SK-N-SH (cell line): ENCODE results near the gene RASGEF1B. TPM values are rescaled to one million over a fixed set of nuclear protein-coding genes. Genes with fewer than 3 reads are reported as not detected.

ENCODE experiments used
- CTCF ChIA-PET: fragments of 300-600, 350-600 bp; formaldehyde crosslinking; extraction: SDS; loops from one replicate; lab custom pipeline; 2021; lab: Yijun Ruan, JAX
- POLR2A ChIA-PET: fragments of 350-600 bp; sonication (Branson Sonifier 250); formaldehyde crosslinking; extraction: SDS; loops from one replicate; lab custom pipeline; 2020; ENCODE audit warnings: antibody characterized with exemption, inconsistent platforms; lab: Yijun Ruan, JAX
- DNase-seq: peaks from one replicate; pipeline ENCODE4 v3.0.0; 2012
- H2AFZ ChIP-seq: fragments of 200-600 bp; sonication (generic); 2 replicates; pipeline ENCODE4 v1.8.1; 2016; ENCODE audit warnings: antibody characterized with exemption, mild to moderate bottlenecking, low read depth
- H3F3A ChIP-seq: fragments of 200-600 bp; sonication (generic); replicated peaks from 2 replicates; pipeline ENCODE3; 2016; ENCODE audit warnings: antibody characterized with exemption, mild to moderate bottlenecking; ENCODE audit not compliant: insufficient read depth
- H3K27ac ChIP-seq, 2 experiments: fragments of 200-500 bp in 1 of 2; fragments of 200-600 bp in 1 of 2; sonication (Bioruptor generic) in 1 of 2; sonication (generic), shearing (Covaris generic) in 1 of 2; 2 replicates each; pipeline versions ENCODE4 v1.5.1 to v1.6.1; 2014 to 2016; ENCODE audit warnings: low read depth in 2 of 2, inconsistent platforms in 1 of 2, low read length in 1 of 2, mild to moderate bottlenecking in 1 of 2, mixed read lengths in 1 of 2
- H3K27me3 ChIP-seq: fragments of 200-600 bp; sonication (generic), shearing (Covaris generic); 2 replicates; pipeline ENCODE4 v1.6.1; 2016; ENCODE audit warnings: mixed run types; ENCODE audit not compliant: insufficient read depth
- H3K36me3 ChIP-seq, 2 experiments: fragments of 200-500 bp in 1 of 2; fragments of 200-600 bp in 1 of 2; sonication (Bioruptor generic) in 1 of 2; sonication (generic) in 1 of 2; replicated peaks in 1 of 2; 2 replicates each; pipeline versions ENCODE3 to v1.5.1; 2014 to 2016; ENCODE audit warnings: low read length in 1 of 2, mild to moderate bottlenecking in 1 of 2; ENCODE audit not compliant: insufficient read depth in 2 of 2, control insufficient read depth in 1 of 2
- H3K4me1 ChIP-seq, 2 experiments: fragments of 200-500 bp in 1 of 2; fragments of 200-600 bp in 1 of 2; sonication (Bioruptor generic) in 1 of 2; sonication (generic), shearing (Covaris generic) in 1 of 2; 2 replicates each; pipeline versions ENCODE4 v1.5.1 to v1.6.1; 2014 to 2016; ENCODE audit warnings: low read depth in 1 of 2, low read length in 1 of 2, mixed run types in 1 of 2; ENCODE audit not compliant: insufficient read depth in 2 of 2, control insufficient read depth in 1 of 2
- H3K4me2 ChIP-seq: fragments of 200-600 bp; sonication (generic), shearing (Covaris generic); 2 replicates; pipeline ENCODE4 v1.6.1; 2017; ENCODE audit warnings: mixed run types
- H3K4me3 ChIP-seq, 2 experiments: fragments of 200-500 bp in 1 of 2; fragments of 200-600 bp in 1 of 2; sonication (Bioruptor generic) in 1 of 2; sonication (generic), shearing (Covaris generic) in 1 of 2; 2 replicates each; pipeline versions ENCODE4 v1.5.1 to v1.8.1; 2014 to 2016; ENCODE audit warnings: low read depth in 2 of 2, inconsistent platforms in 1 of 2, low read length in 1 of 2, mild to moderate bottlenecking in 1 of 2, mixed read lengths in 1 of 2, moderate library complexity in 1 of 2
- H3K79me2 ChIP-seq: fragments of 200-600 bp; sonication (generic); 2 replicates; pipeline ENCODE4 v1.8.1; 2017; ENCODE audit warnings: mild to moderate bottlenecking; ENCODE audit not compliant: insufficient read depth
- H3K9ac ChIP-seq: fragments of 200-600 bp; sonication (generic); 2 replicates; pipeline ENCODE4 v1.6.1; 2017; ENCODE audit warnings: mixed run types
- H3K9me2 ChIP-seq: fragments of 200-600 bp; sonication (generic); 2 replicates; pipeline ENCODE4 v1.6.1; 2017; ENCODE audit warnings: mixed run types
- H3K9me3 ChIP-seq: fragments of 200-600 bp; sonication (generic); 2 replicates; pipeline ENCODE4 v1.6.1; 2017; ENCODE audit warnings: mixed run types, mild to moderate bottlenecking, moderate library complexity
- H4K20me1 ChIP-seq: fragments of 200-600 bp; sonication (generic); 2 replicates; pipeline ENCODE4 v1.6.1; 2017; ENCODE audit warnings: mild to moderate bottlenecking, mixed run types; ENCODE audit not compliant: insufficient read depth
- ELF1 ChIP-seq: IDR thresholded peaks from 2 replicates; pipeline ENCODE4 v1.4.0; 2012
- FOXM1 ChIP-seq: IDR thresholded peaks from 2 replicates; pipeline ENCODE4 v1.4.0; 2012; ENCODE audit warnings: low read depth, mild to moderate bottlenecking
- GABPA ChIP-seq: IDR thresholded peaks from 2 replicates; pipeline ENCODE4 v1.4.0; 2012; ENCODE audit warnings: low read depth, mild to moderate bottlenecking
- GATA2 ChIP-seq: sonication (generic); formaldehyde crosslinking; IDR thresholded peaks from 2 replicates; pipeline ENCODE4 v1.5.0; 2020; ENCODE audit warnings: mild to moderate bottlenecking, missing genetic modification reagents
- IRF3 ChIP-seq: fragments of 150-350 bp; IDR thresholded peaks from 2 replicates; pipeline ENCODE4 v1.6.1; 2016; ENCODE audit warnings: mild to moderate bottlenecking, low read depth, low read length
- JUND ChIP-seq: IDR thresholded peaks from 2 replicates; pipeline ENCODE4 v1.4.0; 2012
- PBX3 ChIP-seq: IDR thresholded peaks from 2 replicates; pipeline ENCODE4; 2012
- RAD21 ChIP-seq: IDR thresholded peaks from 2 replicates; pipeline ENCODE4 v1.6.1; 2012; ENCODE audit warnings: mild to moderate bottlenecking, low read length
- RCOR1 ChIP-seq: fragments of 150-350 bp; IDR thresholded peaks from 2 replicates; pipeline ENCODE4 v1.6.1; 2017; ENCODE audit warnings: antibody characterized with exemption, low read length
- SMC3 ChIP-seq: IDR thresholded peaks from 2 replicates; pipeline ENCODE4 v1.6.1; 2012; ENCODE audit warnings: low read depth, low read length, improper control_type of control experiment
- TCF12 ChIP-seq: IDR thresholded peaks from 2 replicates; pipeline ENCODE4 v1.4.0; 2012
- TEAD4 ChIP-seq: IDR thresholded peaks from 2 replicates; pipeline ENCODE4 v1.4.0; 2012; ENCODE audit warnings: mild to moderate bottlenecking, borderline replicate concordance; ENCODE audit not compliant: insufficient read depth
- WGBS: methylation state at CpG from one replicate; pipeline ENCODE4 v1.1.6; 2017; ENCODE audit warnings: low lambda C conversion rate; 5-methylcytosine and 5-hydroxymethylcytosine counted together
- polyA plus RNA-seq, 3 experiments: library from polyadenylated mRNA; depleted of rRNA; stranded (reverse); fragments of >200 nt; gene quantifications; 2 replicates each; pipeline ENCODE4 v1.2.3, GENCODE V29; 2012
- TF ChIP-seq, protein P1 (sequence below): fragments of 200-600 bp; sonication (generic); IDR thresholded peaks from 2 replicates; pipeline ENCODE4 v1.6.1; 2017; ENCODE audit warnings: antibody characterized with exemption, mild to moderate bottlenecking, moderate library complexity
- TF ChIP-seq, protein P2 (sequence below): IDR thresholded peaks from 2 replicates; pipeline ENCODE4 v1.6.1; 2012; ENCODE audit warnings: mild to moderate bottlenecking, low read depth, low read length, moderate library complexity

RASGEF1B gene
- polyA plus RNA-seq, 1 of the 3 experiments (the other 2 are of a cell fraction), result not detected

- peak overlapping the region in 1 of 2 experiments; percentile 40; a peak in 1 of 4 replicates for H3K4me3 ChIP-seq
- DNase-seq, result peak; percentile 47
Observed at GRCh38 chr4:81405900-81406401, 65.8 kb downstream of the RASGEF1B start.

DNA sequence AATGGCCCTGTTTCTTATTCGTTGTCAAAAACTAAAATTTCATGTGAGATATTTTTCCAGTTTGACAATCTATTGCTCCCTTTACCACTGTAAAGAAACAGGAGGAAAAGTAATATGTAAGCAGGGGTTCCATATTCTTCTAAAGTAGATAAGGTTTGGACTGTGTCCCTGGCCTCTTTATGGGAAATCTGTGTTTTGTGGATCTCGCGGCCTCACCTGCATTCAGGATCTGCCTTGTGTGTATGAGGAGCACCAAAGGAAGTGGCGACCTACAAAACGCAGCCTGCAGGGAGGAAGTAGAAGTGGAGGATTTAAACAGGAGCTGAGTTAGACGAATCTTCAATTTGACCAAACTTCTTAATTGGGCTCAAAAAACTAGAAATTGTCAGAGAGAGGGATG, 67.0 kb downstream of the RASGEF1B start:
- CTCF ChIA-PET, result no interaction called here
- POLR2A ChIA-PET, result no interaction called here

More at GRCh38 chr4:81405900-81406401, 65.8 kb downstream of the RASGEF1B start:
- Histone ChIP-seq H3K4me2 (peak overlapping the region; percentile 41; the same call in 1 of the 2 replicates), H3K9me3 (no peaks in the 10 kb centered on the region), H3K4me1 (no peaks in the 10 kb centered on the region), H3K27ac (no peak overlapping the region), H3K36me3 (no peaks in the 10 kb centered on the region), H3K9me2 (no peaks in the 10 kb centered on the region), H4K20me1 (no peaks in the 10 kb centered on the region), H3F3A (no peaks in the 10 kb centered on the region), H3K79me2 (no peaks in the 10 kb centered on the region), H3K27me3 (peaks cover 9% of the 10 kb centered on the region; the same call in 1 of the 2 replicates), H3K9ac (no peak overlapping the region), H2AFZ (no peak overlapping the region; the same call in 1 of the 2 replicates)
- ChIA-PET POLR2A (no interaction called here), CTCF (interaction anchor here (0.7 to 1.4 kb wide), 6 partner anchors 9 to 18 kb away, joined by 3 to 6 read pairs (median 4); no protein-coding TSS in a partner anchor)
- TF ChIP-seq SMC3, result peak; percentile 45; the same call in 1 of the 2 replicates
- TF ChIP-seq, protein P1, sequence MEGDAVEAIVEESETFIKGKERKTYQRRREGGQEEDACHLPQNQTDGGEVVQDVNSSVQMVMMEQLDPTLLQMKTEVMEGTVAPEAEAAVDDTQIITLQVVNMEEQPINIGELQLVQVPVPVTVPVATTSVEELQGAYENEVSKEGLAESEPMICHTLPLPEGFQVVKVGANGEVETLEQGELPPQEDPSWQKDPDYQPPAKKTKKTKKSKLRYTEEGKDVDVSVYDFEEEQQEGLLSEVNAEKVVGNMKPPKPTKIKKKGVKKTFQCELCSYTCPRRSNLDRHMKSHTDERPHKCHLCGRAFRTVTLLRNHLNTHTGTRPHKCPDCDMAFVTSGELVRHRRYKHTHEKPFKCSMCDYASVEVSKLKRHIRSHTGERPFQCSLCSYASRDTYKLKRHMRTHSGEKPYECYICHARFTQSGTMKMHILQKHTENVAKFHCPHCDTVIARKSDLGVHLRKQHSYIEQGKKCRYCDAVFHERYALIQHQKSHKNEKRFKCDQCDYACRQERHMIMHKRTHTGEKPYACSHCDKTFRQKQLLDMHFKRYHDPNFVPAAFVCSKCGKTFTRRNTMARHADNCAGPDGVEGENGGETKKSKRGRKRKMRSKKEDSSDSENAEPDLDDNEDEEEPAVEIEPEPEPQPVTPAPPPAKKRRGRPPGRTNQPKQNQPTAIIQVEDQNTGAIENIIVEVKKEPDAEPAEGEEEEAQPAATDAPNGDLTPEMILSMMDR, result peak; percentile 96
- peak; percentile 56 for TF ChIP-seq RAD21
- no peak for TF ChIP-seq PBX3
- no peak for TF ChIP-seq GABPA
- WGBS, result 2% methylated on average over 4 of the region's 4 CpGs

DNA sequence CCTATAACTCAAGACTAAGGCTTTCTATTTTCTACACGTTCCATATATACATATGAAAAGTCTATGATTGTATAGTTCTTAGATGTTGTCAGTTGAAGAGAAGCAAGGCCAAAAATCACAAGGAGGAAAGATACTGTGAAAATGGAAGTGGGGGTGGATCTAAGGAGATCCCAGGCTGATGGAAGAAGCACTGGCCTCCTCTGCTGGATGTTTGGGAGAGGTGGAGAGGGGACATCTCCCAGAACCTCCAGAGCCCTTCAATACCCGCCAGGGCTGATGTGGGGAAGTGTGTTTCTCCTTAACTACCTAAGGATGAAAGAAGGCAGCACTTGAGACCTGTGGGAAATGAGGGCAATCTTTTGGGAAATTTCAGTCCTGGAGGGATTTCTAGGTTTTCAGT, 67.4 kb downstream of the RASGEF1B start:
- WGBS, result 0% methylated on average over 2 of the region's 2 CpGs
- no peaks in the 10 kb centered on the region for H3K4me1 ChIP-seq
- DNase-seq, result no peak
- H3K9ac ChIP-seq, result no peak overlapping the region
- ChIA-PET CTCF (no interaction called here), POLR2A (no interaction called here)
- no peaks in the 10 kb centered on the region for H3F3A ChIP-seq
- H3K4me2 ChIP-seq, result no peak overlapping the region
- no peaks in the 10 kb centered on the region for H3K36me3 ChIP-seq
- no peaks in the 10 kb centered on the region for H4K20me1 ChIP-seq
- no peaks in the 10 kb centered on the region for H3K79me2 ChIP-seq
- TF ChIP-seq, protein P2, sequence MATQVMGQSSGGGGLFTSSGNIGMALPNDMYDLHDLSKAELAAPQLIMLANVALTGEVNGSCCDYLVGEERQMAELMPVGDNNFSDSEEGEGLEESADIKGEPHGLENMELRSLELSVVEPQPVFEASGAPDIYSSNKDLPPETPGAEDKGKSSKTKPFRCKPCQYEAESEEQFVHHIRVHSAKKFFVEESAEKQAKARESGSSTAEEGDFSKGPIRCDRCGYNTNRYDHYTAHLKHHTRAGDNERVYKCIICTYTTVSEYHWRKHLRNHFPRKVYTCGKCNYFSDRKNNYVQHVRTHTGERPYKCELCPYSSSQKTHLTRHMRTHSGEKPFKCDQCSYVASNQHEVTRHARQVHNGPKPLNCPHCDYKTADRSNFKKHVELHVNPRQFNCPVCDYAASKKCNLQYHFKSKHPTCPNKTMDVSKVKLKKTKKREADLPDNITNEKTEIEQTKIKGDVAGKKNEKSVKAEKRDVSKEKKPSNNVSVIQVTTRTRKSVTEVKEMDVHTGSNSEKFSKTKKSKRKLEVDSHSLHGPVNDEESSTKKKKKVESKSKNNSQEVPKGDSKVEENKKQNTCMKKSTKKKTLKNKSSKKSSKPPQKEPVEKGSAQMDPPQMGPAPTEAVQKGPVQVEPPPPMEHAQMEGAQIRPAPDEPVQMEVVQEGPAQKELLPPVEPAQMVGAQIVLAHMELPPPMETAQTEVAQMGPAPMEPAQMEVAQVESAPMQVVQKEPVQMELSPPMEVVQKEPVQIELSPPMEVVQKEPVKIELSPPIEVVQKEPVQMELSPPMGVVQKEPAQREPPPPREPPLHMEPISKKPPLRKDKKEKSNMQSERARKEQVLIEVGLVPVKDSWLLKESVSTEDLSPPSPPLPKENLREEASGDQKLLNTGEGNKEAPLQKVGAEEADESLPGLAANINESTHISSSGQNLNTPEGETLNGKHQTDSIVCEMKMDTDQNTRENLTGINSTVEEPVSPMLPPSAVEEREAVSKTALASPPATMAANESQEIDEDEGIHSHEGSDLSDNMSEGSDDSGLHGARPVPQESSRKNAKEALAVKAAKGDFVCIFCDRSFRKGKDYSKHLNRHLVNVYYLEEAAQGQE, result no peak
- TF ChIP-seq GATA2 (CRISPR knock-in tag) (no peak), FOXM1 (no peak), IRF3 (no peak), JUND (no peak)
- H2AFZ ChIP-seq, result no peak overlapping the region
- H3K9me3 ChIP-seq, result no peaks in the 10 kb centered on the region
- H3K27ac ChIP-seq, result no peak overlapping the region
- no peak overlapping the region for H3K4me3 ChIP-seq
- no peaks in the 10 kb centered on the region for H3K9me2 ChIP-seq
- peaks cover 14% of the 10 kb centered on the region; the same call in 1 of the 2 replicates for H3K27me3 ChIP-seq

More for the DNA sequence above, 67.0 kb downstream of the RASGEF1B start:
- no peaks in the 10 kb centered on the region for H3K9me3 ChIP-seq
- no peaks in the 10 kb centered on the region for H3K9me2 ChIP-seq
- H3K4me2 ChIP-seq, result no peak overlapping the region
- no peaks in the 10 kb centered on the region for H4K20me1 ChIP-seq
- H2AFZ ChIP-seq, result no peak overlapping the region
- no peak overlapping the region for H3K27ac ChIP-seq
- no peaks in the 10 kb centered on the region for H3F3A ChIP-seq
- TF ChIP-seq RCOR1 (no peak), TEAD4 (no peak), SMC3 (no peak), ELF1 (no peak), TCF12 (no peak)
- H3K9ac ChIP-seq, result no peak overlapping the region
- H3K4me1 ChIP-seq, result no peaks in the 10 kb centered on the region
- peaks cover 14% of the 10 kb centered on the region; the same call in 1 of the 2 replicates for H3K27me3 ChIP-seq
- H3K36me3 ChIP-seq, result no peaks in the 10 kb centered on the region
- H3K79me2 ChIP-seq, result no peaks in the 10 kb centered on the region
- 3% methylated on average over 6 of the region's 6 CpGs for WGBS
- DNase-seq, result no peak
- no peak overlapping the region for H3K4me3 ChIP-seq
